ENCODE data around the gene TBX4.

The TBX4 gene

DNA sequence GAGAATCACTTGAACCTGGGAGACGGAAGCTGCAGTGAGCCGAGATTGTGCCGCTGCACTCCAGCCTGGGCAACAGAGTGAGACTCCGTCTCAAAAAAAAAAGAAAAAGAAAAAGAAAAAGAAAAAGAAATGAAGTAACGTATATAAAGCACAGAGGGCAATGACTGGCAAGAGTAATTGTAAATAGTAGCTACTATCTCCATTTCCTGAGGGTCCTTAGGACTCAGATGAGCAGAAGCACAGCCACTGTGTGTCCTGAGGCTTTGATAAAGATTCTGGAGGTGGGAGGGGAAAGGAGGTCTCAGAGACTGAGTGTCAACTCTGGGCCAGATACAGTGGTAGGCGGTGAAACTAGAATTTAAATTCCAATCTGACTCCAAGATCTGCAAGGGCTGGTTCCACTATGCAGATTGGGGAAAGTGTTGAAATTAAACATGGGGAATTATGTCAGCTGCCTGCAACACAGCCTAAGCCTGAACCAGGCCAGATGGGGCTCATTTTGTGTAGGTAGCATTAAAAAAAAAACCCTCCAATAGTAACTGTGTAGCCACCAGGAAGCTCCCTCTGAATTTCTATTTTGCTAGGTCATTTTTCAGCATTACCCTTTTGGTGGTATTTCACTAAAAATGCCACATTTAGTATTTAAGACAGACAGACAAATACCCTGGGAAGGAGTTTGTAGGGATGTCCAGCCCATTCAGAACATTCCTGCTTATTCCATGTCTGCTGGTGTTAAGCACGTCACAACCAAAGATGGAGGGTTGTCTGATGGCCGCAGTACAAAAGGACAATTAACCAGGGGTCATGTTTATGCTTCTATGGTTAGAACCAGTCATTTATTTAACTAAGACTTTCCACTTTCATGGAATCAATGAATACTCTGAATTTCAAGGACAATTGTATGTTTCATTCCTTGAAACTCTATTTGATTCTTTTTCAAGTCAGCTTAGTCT lies 46.1 kb downstream of the TBX4 start:
- peaks cover 0 to 3% of the 10 kb centered on the region in 2 donors for H3K4me1 ChIP-seq (ENCODE audit: control insufficient read depth in 2 of 2, insufficient read depth in 1 of 2, low read depth in 1 of 2, low read length in 2 of 2)
- H2BK5ac ChIP-seq (ENCODE audit: low read length), result no peak overlapping the region
- H2BK120ac ChIP-seq (ENCODE audit: low read depth, low read length), result no peak overlapping the region
- H3K23ac ChIP-seq (ENCODE audit: low read depth, low read length, poor library complexity), result no peak overlapping the region
- H3K27ac ChIP-seq (replicated peaks; ENCODE audit: low read length), result no peak overlapping the region
- no peaks in the 10 kb centered on the region for H3K9me3 ChIP-seq (replicated peaks in 1 of 2; ENCODE audit: control insufficient read depth in 2 of 2, insufficient read depth in 1 of 2, low read depth in 1 of 2, low read length in 2 of 2)
- no peaks in the 10 kb centered on the region for H3K36me3 ChIP-seq (replicated peaks in 1 of 2; ENCODE audit: control insufficient read depth in 2 of 2, insufficient read depth in 2 of 2, low read length in 2 of 2)
- no peak for DNase-seq (ENCODE audit: low spot score)
- no peak overlapping the region for H3K4me3 ChIP-seq (ENCODE audit: low read length in 2 of 2)
- no peak overlapping the region for H2AFZ ChIP-seq (ENCODE audit: low read length)
- H3K9ac ChIP-seq (ENCODE audit: low read depth, low read length, poor library complexity), result no peak overlapping the region
- no CpG with 5 or more reads among the region's 8 CpGs for WGBS, 2 donors (ENCODE audit: extremely low coverage in 2 of 2, insufficient read length in 2 of 2, insufficient replicate concordance in 1 of 2)
- H3K79me1 ChIP-seq (ENCODE audit: low read depth, low read length), result no peaks in the 10 kb centered on the region
- H2AK5ac ChIP-seq (ENCODE audit: low read depth, low read length), result no peak overlapping the region
- H3K14ac ChIP-seq (ENCODE audit: low read length), result no peak overlapping the region
- H3K4me2 ChIP-seq (ENCODE audit: insufficient read depth, low read length, poor library complexity, severe bottlenecking), result no peak overlapping the region
- peaks cover 0 to 12% (median 0%) of the 10 kb centered on the region in 3 experiments for H3K27me3 ChIP-seq (ENCODE audit: control insufficient read depth in 3 of 3, insufficient read depth in 3 of 3, low read depth in 1 of 3, low read length in 3 of 3)
- no peak overlapping the region for H2BK12ac ChIP-seq (ENCODE audit: low read length)
- no peak overlapping the region for H2BK15ac ChIP-seq (ENCODE audit: low read length)
- H3K18ac ChIP-seq (ENCODE audit: low read length), result no peak overlapping the region
- H4K91ac ChIP-seq (ENCODE audit: low read depth, low read length, poor library complexity), result no peak overlapping the region
- no peak overlapping the region for H3K4ac ChIP-seq (ENCODE audit: low read length)
- no peak overlapping the region for H4K8ac ChIP-seq (ENCODE audit: low read depth, low read length)

DNA sequence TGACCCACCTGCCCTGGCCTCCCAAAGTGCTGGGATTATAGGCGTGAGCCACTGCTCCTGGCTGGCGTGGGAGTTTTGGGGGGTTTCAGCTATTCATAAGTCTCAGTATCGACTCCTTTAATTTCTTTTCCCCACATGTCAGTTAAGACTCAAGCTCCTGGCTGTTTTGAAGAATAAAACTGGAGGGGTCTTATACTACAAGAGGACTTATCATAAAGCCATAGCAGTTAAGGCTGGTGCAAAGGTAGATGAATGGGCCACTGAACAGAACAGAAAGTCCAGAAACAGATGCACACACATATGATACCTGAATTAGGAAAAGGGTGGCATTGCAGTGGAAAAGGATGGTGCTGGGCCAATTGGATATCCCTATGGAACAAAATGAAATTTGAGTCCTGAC lies 47.4 kb downstream of the TBX4 start:
- DNase-seq (ENCODE audit: low spot score), result no peak
- no peak overlapping the region for H3K4me3 ChIP-seq (ENCODE audit: low read length in 2 of 2)
- no peak overlapping the region for H2BK5ac ChIP-seq (ENCODE audit: low read length)
- H3K23ac ChIP-seq (ENCODE audit: low read depth, low read length, poor library complexity), result no peak overlapping the region
- no peak overlapping the region for H2BK15ac ChIP-seq (ENCODE audit: low read length)
- no peak overlapping the region for H4K91ac ChIP-seq (ENCODE audit: low read depth, low read length, poor library complexity)
- peaks cover 0 to 12% (median 0%) of the 10 kb centered on the region in 3 experiments for H3K27me3 ChIP-seq (ENCODE audit: control insufficient read depth in 3 of 3, insufficient read depth in 3 of 3, low read depth in 1 of 3, low read length in 3 of 3)
- H3K4me2 ChIP-seq (ENCODE audit: insufficient read depth, low read length, poor library complexity, severe bottlenecking), result no peak overlapping the region
- H3K36me3 ChIP-seq (replicated peaks in 1 of 2; ENCODE audit: control insufficient read depth in 2 of 2, insufficient read depth in 2 of 2, low read length in 2 of 2), result no peaks in the 10 kb centered on the region
- H2BK12ac ChIP-seq (ENCODE audit: low read length), result no peak overlapping the region
- no peak overlapping the region for H3K14ac ChIP-seq (ENCODE audit: low read length)
- H2AK5ac ChIP-seq (ENCODE audit: low read depth, low read length), result no peak overlapping the region
- no CpG with 5 or more reads among the region's 3 CpGs for whole genome bisulfite sequencing, 2 donors (ENCODE audit: extremely low coverage in 2 of 2, insufficient read length in 2 of 2, insufficient replicate concordance in 1 of 2)
- H3K4me1 ChIP-seq (ENCODE audit: control insufficient read depth in 2 of 2, insufficient read depth in 1 of 2, low read depth in 1 of 2, low read length in 2 of 2), result peaks cover 0 to 3% of the 10 kb centered on the region in 2 donors
- H4K8ac ChIP-seq (ENCODE audit: low read depth, low read length), result no peak overlapping the region
- H2AFZ ChIP-seq (ENCODE audit: low read length), result no peak overlapping the region
- no peak overlapping the region for H2BK120ac ChIP-seq (ENCODE audit: low read depth, low read length)
- H3K27ac ChIP-seq (replicated peaks; ENCODE audit: low read length), result no peak overlapping the region
- H3K9ac ChIP-seq (ENCODE audit: low read depth, low read length, poor library complexity), result no peak overlapping the region
- no peak overlapping the region for H3K18ac ChIP-seq (ENCODE audit: low read length)
- H3K9me3 ChIP-seq (replicated peaks in 1 of 2; ENCODE audit: control insufficient read depth in 2 of 2, insufficient read depth in 1 of 2, low read depth in 1 of 2, low read length in 2 of 2), result no peaks in the 10 kb centered on the region
- no peak overlapping the region for H3K4ac ChIP-seq (ENCODE audit: low read length)
- H3K79me1 ChIP-seq (ENCODE audit: low read depth, low read length), result no peaks in the 10 kb centered on the region

DNA sequence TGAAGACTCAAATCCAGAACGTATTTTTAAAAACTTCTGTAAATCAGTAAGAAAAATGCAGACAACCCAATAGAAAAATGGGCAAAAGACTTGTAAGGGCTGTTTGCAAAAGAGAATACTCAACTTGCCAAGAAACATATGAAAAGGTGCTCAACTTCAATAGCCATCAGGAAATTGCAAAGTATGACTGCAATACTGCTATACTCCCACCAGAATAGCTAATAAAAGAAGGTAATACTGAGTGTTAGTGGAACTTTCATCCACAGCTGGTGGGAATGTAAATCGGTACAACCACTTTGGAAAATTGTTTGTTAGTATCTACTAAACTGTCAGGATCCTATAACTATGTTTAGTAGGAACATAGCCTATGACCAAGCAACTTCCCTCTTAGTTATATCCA lies 48.1 kb downstream of the TBX4 start:
- Histone ChIP-seq H3K27me3 (ENCODE audit: control insufficient read depth in 3 of 3, insufficient read depth in 3 of 3, low read depth in 1 of 3, low read length in 3 of 3) (peaks cover 0 to 12% (median 0%) of the 10 kb centered on the region in 3 experiments), H2BK15ac (ENCODE audit: low read length) (no peak overlapping the region), H3K23ac (ENCODE audit: low read depth, low read length, poor library complexity) (no peak overlapping the region), H2BK5ac (ENCODE audit: low read length) (no peak overlapping the region), H3K79me1 (ENCODE audit: low read depth, low read length) (no peaks in the 10 kb centered on the region), H3K9me3 (replicated peaks in 1 of 2; ENCODE audit: control insufficient read depth in 2 of 2, insufficient read depth in 1 of 2, low read depth in 1 of 2, low read length in 2 of 2) (no peaks in the 10 kb centered on the region), H3K4me3 (ENCODE audit: low read length in 2 of 2) (no peak overlapping the region), H3K18ac (ENCODE audit: low read length) (no peak overlapping the region), H2AFZ (ENCODE audit: low read length) (no peak overlapping the region), H2BK120ac (ENCODE audit: low read depth, low read length) (no peak overlapping the region), H3K4me2 (ENCODE audit: insufficient read depth, low read length, poor library complexity, severe bottlenecking) (no peak overlapping the region), H3K4me1 (ENCODE audit: control insufficient read depth in 2 of 2, insufficient read depth in 1 of 2, low read depth in 1 of 2, low read length in 2 of 2) (peaks cover 0 to 3% of the 10 kb centered on the region in 2 donors), H4K8ac (ENCODE audit: low read depth, low read length) (no peak overlapping the region), H3K4ac (ENCODE audit: low read length) (no peak overlapping the region), H3K9ac (ENCODE audit: low read depth, low read length, poor library complexity) (no peak overlapping the region), H3K36me3 (replicated peaks in 1 of 2; ENCODE audit: control insufficient read depth in 2 of 2, insufficient read depth in 2 of 2, low read length in 2 of 2) (no peaks in the 10 kb centered on the region), H3K27ac (replicated peaks; ENCODE audit: low read length) (no peak overlapping the region), H2BK12ac (ENCODE audit: low read length) (no peak overlapping the region), H4K91ac (ENCODE audit: low read depth, low read length, poor library complexity) (no peak overlapping the region), H2AK5ac (ENCODE audit: low read depth, low read length) (no peak overlapping the region), H3K14ac (ENCODE audit: low read length) (no peak overlapping the region)
- no CpG with 5 or more reads among the region's 2 CpGs for WGBS, 2 donors (ENCODE audit: extremely low coverage in 2 of 2, insufficient read length in 2 of 2, insufficient replicate concordance in 1 of 2)
- no peak for DNase-seq (ENCODE audit: low spot score)

DNA sequence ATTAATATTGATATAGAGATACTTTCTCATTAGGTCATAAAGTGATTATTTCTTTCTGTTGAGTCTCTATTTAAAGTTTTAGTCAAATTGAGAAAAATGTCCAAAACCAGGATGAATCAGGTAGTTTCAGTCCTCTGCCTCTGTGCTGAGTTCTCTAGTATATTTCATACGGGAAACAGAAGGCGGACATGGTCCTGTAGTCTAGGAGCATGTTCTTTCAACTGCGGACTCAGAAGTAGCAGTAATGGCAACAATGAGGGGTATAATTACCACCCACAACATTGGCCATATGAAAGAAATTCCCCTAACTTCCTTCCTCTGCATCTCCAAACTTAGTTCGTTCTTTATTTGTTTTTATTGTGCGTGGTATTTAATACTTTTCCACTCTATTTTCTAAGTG lies 50.1 kb downstream of the TBX4 start:
- no peak overlapping the region for H3K4ac ChIP-seq (ENCODE audit: low read length)
- no peak overlapping the region for H2BK120ac ChIP-seq (ENCODE audit: low read depth, low read length)
- H2BK5ac ChIP-seq (ENCODE audit: low read length), result no peak overlapping the region
- no peak overlapping the region for H2BK12ac ChIP-seq (ENCODE audit: low read length)
- H4K8ac ChIP-seq (ENCODE audit: low read depth, low read length), result no peak overlapping the region
- H3K27ac ChIP-seq (replicated peaks; ENCODE audit: low read length), result no peak overlapping the region
- H3K36me3 ChIP-seq (replicated peaks in 1 of 2; ENCODE audit: control insufficient read depth in 2 of 2, insufficient read depth in 2 of 2, low read length in 2 of 2), result no peaks in the 10 kb centered on the region
- no peak overlapping the region for H2AFZ ChIP-seq (ENCODE audit: low read length)
- no peak overlapping the region for H3K18ac ChIP-seq (ENCODE audit: low read length)
- H3K4me1 ChIP-seq (ENCODE audit: control insufficient read depth in 2 of 2, insufficient read depth in 1 of 2, low read depth in 1 of 2, low read length in 2 of 2), result no peaks in the 10 kb centered on the region
- H4K91ac ChIP-seq (ENCODE audit: low read depth, low read length, poor library complexity), result no peak overlapping the region
- DNase-seq (ENCODE audit: low spot score), result no peak
- H3K27me3 ChIP-seq (ENCODE audit: control insufficient read depth in 3 of 3, insufficient read depth in 3 of 3, low read depth in 1 of 3, low read length in 3 of 3), result peaks cover 0 to 12% (median 0%) of the 10 kb centered on the region in 3 experiments
- no CpG with 5 or more reads among the region's 5 CpGs for WGBS, 2 donors (ENCODE audit: extremely low coverage in 2 of 2, insufficient read length in 2 of 2, insufficient replicate concordance in 1 of 2)
- H3K23ac ChIP-seq (ENCODE audit: low read depth, low read length, poor library complexity), result no peak overlapping the region
- no peak overlapping the region for H3K14ac ChIP-seq (ENCODE audit: low read length)
- no peaks in the 10 kb centered on the region for H3K9me3 ChIP-seq (replicated peaks in 1 of 2; ENCODE audit: control insufficient read depth in 2 of 2, insufficient read depth in 1 of 2, low read depth in 1 of 2, low read length in 2 of 2)
- no peak overlapping the region for H3K9ac ChIP-seq (ENCODE audit: low read depth, low read length, poor library complexity)
- no peak overlapping the region for H2BK15ac ChIP-seq (ENCODE audit: low read length)
- no peak overlapping the region for H3K4me2 ChIP-seq (ENCODE audit: insufficient read depth, low read length, poor library complexity, severe bottlenecking)
- H3K79me1 ChIP-seq (ENCODE audit: low read depth, low read length), result no peaks in the 10 kb centered on the region
- H2AK5ac ChIP-seq (ENCODE audit: low read depth, low read length), result no peak overlapping the region
- H3K4me3 ChIP-seq (ENCODE audit: low read length in 2 of 2), result no peak overlapping the region
